ENCODE measurements around the gene DSG3.
"Not testable (repeated sequence)": the region's sequence is repeated elsewhere in the genome, so short reads cannot be mapped to it uniquely, and the experiment has no call there.

DSG3 gene

GRCh38 chr18:31494705-31495244, 47.2 kb downstream of the DSG3 start:
- not testable (repeated sequence) for DNase-seq

GRCh38 chr18:31497404-31497835, 49.9 kb downstream of the DSG3 start:
- DNase-seq: no peak

DNA sequence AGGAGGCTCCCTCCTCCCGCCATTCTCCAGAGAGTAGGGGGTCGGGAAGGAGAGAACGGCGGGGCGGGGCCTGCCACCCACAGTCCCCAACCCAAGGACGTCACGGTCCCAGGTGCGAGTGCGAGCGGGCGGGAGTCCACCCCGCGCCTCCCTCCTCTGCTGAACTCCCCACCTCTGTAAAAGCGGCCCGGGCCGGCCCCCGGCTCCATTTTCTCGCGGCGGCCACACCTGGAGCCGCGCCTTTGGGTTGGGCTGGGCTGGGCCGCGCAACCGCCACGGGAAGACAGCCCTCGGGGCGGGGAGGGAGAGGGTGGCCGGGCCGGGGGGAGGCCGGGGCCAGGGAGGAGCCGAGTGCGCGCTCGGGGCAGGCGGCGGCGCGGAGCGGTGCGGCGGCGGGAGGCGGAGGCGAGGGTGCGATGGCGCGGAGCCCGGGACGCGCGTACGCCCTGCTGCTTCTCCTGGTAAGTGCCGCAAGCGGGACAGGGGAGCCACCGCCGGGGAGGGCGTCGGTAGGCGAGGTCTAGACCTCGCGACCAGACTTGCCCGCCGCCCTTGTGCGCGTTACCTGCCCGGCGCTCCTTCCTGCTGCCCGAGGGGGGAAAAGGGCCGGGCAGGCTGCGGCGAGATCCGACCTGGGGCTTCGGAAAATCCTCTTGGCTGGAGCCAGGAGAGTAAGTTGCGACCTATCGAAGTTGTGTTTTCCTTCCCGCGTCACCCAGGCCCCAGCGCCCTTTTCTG, 50.5 kb downstream of the DSG3 start, which contains the start of gene DSG2:
Gene DSG2 (plus strand): TSS at position 342 of the 738 bp plus-strand sequence. CDS start 75 bp downstream, at position 417.
- no peak for DNase-seq

DNA sequence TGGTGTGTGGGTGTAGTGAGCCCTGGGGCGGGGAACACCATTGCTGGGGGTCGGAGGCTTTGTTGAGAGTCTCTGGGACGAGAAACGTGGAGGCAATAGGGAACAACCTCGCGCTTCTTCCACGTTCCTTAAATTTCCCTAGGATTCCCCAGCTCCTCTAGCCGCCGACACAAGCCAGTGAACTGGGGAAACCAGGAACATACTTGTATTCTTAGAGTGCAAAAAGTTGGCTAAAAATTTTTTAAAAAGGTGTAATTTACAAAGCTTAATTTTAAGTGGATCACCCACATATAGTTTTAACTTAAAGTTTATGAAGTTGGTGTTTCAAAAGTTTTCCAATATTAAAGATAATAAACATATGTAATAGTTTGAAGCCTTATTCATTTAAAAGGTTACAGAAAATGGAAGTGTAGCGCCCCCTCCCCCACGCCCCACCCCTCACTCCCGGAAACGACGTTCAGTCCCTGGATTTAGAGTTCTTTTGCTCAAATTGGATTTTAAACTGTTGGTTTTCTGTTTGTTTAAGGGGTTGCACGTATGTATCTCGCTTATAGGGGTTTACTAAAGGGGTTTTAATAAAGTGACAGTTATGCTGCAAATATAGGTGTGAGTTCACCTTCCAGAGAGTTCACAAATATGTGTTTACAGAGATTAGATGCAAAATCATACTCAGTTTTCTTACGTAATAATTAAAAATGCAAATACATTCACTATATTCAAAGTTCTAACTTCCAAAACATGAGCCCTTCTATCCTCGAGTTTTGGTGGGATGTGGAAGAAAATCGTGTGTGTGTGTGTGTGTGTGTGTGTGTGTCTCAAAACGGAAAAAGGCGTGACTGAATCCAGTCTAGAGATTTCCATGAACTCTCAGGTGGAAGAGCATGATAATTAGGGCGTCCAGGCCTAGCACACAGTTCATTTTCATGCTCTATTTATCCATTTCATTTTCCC, 51.3 kb downstream of the DSG3 start:
- no peak for DNase-seq

DNA sequence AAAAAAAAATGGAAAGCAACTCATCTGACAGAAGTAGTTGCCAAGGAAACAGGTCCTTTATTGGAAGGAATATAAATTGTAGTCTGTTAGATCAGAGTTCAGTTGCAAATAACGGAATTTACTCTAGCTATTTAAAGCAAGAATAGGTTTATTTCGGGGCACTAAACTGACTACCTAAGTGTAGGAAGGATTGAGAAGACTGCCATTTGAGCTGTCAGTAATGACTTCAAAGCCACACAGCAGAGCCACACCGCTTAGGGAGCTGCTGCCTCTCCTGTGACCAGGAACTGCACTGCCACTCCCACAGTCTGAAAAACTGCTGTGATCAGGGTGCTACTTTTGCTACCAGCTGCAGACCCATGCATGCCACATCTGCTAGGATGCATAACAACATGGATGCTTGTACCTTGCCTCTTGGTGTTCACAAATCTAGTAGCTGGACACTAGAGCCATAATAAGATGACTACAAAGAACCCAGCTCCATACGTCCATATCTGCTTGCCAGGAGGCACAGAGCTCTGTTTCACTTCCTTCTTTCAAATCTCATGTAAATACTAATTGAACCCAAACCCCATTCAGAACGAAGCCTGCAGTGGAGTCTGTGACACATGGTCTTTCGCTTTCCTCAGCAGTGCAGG, 52.6 kb downstream of the DSG3 start:
- DNase-seq: no peak

DNA sequence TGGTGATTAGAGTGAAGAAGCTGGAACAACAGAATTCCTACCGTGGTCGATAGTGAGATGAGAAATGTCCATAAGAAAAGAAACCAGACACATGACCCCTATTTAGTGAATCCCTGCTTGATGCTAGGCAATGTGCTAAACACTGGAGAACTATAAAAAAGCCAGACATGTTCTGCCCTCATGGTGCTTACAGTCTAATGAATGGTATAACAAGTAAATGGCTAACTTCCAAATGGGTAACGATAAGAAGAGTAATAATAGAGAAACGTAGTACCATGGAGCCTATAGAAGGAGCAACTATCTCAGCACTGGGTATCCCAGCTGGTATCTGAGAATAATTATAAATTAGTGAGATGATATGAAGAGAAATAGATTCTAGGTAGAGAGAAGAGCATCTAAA, 55.5 kb downstream of the DSG3 start:
- DNase-seq: no peak

DNA sequence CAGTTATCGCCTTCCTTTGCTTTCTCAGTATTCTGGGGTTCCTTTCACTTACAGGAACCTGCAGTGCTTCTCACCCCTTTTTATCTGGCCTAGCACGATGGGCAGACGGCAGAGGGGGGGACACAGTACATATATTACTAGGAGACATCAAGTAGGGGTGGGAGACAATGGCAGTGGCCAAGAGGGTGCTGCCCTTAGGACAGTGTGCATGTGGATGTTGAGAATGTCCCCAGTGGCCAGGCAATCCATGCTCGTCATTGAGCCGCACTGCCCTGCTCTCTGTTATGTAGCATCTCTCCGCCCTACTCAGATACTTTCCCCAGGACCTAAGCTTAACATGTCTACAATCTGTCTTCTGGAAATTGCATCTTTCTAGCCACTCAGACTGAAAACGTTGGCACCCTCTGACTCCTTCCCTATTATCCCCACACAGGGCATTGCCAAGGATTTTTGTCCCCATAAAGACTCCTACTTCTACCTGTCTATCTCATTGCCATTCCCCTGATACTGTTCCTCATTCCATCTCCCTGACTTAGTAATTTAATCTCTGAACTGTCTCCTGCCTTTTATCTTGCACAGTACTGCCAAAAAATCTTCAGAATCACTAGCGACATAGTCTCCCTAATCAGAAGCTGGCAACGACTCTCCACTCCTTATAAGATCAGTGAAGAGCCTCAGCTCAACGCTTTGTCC, 57.1 kb downstream of the DSG3 start:
- DNase-seq: no peak

GRCh38 chr18:31505156-31505555, 57.6 kb downstream of the DSG3 start:
- DNase-seq: no peak

DNA sequence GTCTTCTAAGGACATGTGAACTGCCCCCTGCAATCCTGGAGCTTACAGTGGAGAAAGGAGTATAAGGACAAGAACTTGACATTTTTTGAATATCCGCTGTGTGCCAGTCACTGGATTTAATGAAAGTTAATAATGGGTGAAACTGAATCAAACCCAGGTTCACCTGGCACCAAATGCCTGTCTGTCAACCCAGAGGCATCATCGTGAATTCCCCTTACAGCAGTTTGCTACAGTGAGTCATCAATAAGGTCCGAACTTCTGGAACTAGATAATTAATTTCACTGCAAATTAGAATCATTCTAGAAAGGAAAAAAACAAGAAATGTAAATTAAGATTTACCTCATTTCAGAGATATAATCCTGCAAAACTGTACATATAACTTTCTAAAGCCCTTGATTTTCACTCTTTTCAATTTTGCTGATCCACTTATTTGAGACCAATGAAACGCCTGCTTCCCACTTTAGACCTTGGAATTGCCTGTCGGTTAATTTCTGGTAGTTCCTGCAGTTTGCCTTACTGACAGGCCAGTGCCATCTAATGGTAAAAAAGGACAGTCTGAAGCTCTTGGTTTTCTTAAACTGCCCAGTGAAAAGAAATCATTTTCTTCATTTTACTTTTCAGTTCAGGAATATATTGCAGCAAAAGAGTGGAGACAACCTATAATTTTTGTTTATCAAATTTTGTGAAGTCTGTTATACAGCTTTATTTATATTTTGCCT, 58.6 kb downstream of the DSG3 start:
- DNase-seq: no peak

DNA sequence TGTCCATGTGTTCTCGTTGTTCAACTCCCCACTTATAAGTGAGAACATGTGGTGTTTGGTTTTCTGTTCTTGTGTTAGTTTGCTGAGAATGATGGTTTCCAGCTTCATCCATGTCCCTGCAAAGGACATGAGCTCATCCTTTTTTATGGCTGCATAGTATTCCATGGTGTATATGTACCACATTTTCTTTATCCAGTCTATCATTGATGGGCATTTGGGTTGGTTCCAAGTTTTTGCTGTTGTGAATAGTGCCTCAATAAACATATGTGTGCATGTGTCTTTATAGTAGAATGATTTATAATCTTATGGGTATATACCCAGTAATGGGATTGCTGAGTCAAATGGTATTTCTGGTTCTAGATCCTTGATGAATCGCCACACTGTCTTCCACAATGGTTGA, 59.6 kb downstream of the DSG3 start:
- DNase-seq: not testable (repeated sequence)

DNA sequence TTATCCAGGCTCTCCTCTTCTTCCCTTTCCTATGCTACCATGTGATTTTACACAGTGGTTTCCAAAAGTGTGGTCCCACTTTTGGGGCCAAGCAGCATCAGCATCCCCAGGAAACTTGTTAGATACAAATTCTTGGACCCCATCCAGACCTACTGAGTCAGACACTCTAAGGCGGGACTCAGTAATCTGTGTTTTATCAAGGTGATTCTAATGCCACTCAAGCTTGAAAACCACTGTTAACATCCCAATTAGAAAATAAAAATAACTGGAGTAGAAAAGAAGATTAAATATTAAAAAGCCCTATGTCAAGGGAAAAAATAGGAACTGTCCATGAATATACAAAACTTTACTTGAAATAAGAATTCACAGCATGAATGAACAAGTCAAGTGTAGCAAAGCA, 61.2 kb downstream of the DSG3 start:
- no peak for DNase-seq

- DNase-seq: no peak
These were observed 62.0 kb downstream of the DSG3 start for GRCh38 chr18:31509571-31509970.

DNA sequence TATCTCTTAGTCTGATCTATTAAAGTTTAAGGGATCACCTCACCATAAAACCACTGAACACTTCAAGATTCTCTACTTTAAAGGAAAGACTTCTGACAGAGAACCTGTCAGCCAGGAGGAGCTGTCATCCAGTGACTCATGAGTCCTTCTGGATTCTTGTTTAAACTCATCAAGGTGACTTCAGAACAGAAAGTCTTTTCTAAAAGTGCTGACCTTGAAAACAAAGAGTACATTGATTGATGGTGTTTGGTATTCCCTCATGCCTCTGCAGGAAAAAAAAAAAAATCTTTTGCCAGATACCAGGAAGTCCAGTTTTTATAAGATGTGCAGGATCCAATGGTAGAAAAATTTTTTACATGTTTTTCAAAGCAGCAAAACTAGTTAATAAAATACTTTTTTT, 62.8 kb downstream of the DSG3 start:
- DNase-seq: no peak

DNA sequence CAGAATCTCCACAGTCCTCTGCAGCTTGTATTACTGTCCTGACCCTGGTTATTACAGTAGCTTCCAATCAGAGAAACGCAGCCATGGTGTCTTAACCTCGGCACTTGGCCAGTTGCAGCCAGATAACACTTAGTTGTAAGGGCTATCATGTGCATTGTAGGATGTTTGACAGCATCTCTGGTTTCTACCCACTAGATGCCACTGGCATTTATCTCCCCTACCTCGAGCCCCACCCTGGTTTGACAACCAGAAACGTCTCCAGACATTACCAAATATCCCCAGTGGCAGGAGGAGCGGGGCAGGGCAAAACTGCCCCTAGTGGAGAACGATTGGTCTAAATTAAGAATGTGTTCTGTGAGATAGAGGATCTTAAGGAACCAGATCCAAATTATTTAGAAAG, 63.6 kb downstream of the DSG3 start:
- DNase-seq: no peak

DNA sequence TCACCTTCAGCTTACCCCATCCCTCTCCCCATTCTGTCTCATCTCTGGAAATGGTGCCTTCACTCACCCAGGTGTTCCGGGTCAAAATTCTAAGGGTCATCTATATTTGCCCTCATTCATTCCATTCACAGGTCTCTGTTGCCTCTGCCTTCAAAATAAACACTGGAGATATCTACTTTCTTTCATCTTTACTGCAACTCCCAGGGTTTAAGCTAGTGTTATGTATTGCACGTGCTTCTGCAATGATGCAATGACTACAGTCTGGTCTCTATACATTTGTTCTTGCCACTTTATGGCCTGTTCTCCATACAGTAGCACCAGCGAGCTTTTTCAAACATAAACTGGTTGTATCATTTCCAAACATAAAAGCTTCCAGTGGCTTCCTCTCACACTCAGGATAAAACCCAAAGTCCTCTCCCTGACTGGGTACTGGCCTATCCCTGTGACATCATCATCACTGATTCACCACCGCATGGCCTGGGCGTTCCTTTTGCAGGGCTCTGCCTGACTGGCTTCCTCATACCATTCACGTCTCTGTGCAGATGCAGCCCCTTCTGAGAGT, 64.7 kb downstream of the DSG3 start:
- no peak for DNase-seq

DNA sequence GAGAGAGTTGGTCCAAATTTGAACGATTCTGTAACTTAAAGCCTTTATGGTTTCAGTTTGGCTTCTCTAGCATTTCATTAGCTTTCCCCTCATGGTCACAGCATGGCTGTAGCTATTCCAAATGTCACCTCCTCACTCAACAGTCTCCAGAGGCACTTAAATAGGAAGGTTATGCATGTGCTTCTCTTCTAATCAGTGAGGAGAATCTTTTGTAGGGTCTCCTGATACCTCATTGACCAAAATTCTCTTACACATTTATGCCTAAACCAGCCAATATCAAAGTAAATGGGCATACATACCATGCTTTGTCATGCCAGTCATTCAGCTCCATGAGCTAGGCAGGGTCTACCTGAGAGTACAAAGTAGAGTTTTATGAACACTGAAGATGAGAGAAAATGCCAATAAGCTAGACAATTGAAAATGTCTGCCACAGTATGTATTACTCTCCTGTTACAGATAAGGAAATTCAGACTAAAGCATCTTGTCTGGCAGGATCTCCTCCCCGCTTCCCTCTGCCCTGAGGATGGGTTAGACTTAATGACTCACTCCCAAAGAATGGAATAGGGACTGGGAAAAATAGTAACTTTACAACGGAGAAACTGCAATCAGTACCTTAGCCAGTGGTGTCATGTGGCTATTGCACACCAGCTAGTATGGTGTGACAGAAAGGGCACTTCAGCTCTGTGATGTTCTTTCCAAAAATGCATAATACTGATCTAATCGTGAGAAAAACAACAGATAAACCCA, 65.8 kb downstream of the DSG3 start:
- DNase-seq: no peak

DNA sequence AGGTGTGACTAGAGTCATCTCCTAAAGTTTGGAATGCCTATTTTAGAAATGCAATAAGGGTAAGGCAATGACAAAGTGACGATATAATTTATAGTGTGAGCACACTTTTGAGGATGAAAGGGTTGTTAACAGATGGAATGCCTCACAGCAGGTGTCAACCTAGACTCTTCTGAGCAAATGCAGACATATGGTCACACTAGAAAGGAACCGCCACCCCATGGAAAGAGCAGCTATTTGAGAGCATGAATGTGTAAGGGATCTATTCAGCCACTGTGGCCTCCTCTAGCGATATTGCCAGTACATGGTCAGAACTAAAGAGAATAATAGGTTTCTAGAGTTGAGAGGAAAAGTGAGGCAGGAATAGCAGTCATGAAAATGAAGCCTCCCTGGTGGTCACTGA, 68.9 kb downstream of the DSG3 start:
- no peak for DNase-seq

- DNase-seq: no peak
These were observed 78.8 kb downstream of the DSG3 start for GRCh38 chr18:31526374-31526773.

All from activated effector memory CD4-positive, alpha-beta T cell treated with Interleukin-2 at 50 U/mL for 16 hours (primary cell).